HCT116 (cell line): ENCODE data around the gene MMP21. TPM values are rescaled to one million over a fixed set of nuclear protein-coding genes. Genes with fewer than 3 reads are reported as not detected.

ENCODE experiments used
- ATAC-seq: fragments of 200-7000 bp; cut with Tn5 transposase; 2 replicates; pipeline ENCODE4 v1.9.1; 2020; ENCODE audit warnings: mild to moderate bottlenecking, moderate library complexity
- BruUV-seq: library from RNA; stranded (reverse); fragments of 400-500 nt; replicated peaks from 2 replicates; lab custom pipeline; 2021; lab: Mats Ljungman, UMichigan
- CTCF ChIA-PET: fragments of 300-600 bp; sonication (Branson Sonifier 250); formaldehyde crosslinking; loops from one replicate; lab custom pipeline; 2021; ENCODE audit warnings: antibody characterized with exemption; lab: Charles Lee
- POLR2A ChIA-PET: fragments of 300-600, 350-600 bp; sonication (Branson Sonifier 250); formaldehyde crosslinking; loops from one replicate; lab custom pipeline; 2021; ENCODE audit warnings: antibody characterized with exemption; lab: Charles Lee
- RAD21 ChIA-PET, 2 experiments: fragments of 300-600 bp; sonication (Branson Sonifier 250); formaldehyde crosslinking; loops; one replicate each; lab custom pipeline; 2023; ENCODE audit warnings: low total read pairs in 2 of 2; ENCODE audit not compliant: uncharacterized antibody in 2 of 2, unreplicated experiment in 2 of 2, low non-redundant PET in 1 of 2; lab: Charles Lee
- DNase-seq: peaks from one replicate; pipeline ENCODE4 v3.0.0-alpha.2; 2010; ENCODE audit warnings: low read depth, low spot score
- H2AFZ ChIP-seq: fragments of 200-600 bp; shearing (Covaris generic), sonication (generic); 2 replicates; pipeline ENCODE4 v1.6.1; 2017; ENCODE audit warnings: low read depth, mixed run types, mixed read lengths, antibody characterized with exemption, low read length; ENCODE audit not compliant: poor library complexity, severe bottlenecking
- H3K27ac ChIP-seq: 2 replicates; pipeline ENCODE4 v1.5.1; 2012; ENCODE audit warnings: low read depth, low read length
- H3K27me3 ChIP-seq: fragments of 200-600 bp; sonication (generic); 2 replicates; pipeline ENCODE4 v1.6.1; 2016; ENCODE audit warnings: mixed run types, low read length, mixed read lengths; ENCODE audit not compliant: insufficient read depth
- H3K36me3 ChIP-seq, 2 experiments: fragments of 200-500 bp in 1 of 2; fragments of 200-600 bp in 1 of 2; sonication (Bioruptor generic) in 1 of 2; sonication (generic) in 1 of 2; 2 replicates each; pipeline versions ENCODE4 v1.5.1 to v1.6.1; 2014 to 2016; ENCODE audit warnings: low read length in 2 of 2, inconsistent platforms in 1 of 2, mixed read lengths in 1 of 2, mixed run types in 1 of 2; ENCODE audit not compliant: insufficient read depth in 2 of 2, control insufficient read depth in 1 of 2
- H3K4me1 ChIP-seq, 2 experiments: fragments of 200-600 bp in 1 of 2; sonication (generic) in 1 of 2; 2 replicates each; pipeline versions ENCODE4 v1.5.1 to v1.6.1; 2012 to 2017; ENCODE audit warnings: low read length in 2 of 2, inconsistent platforms in 1 of 2, mild to moderate bottlenecking in 1 of 2, mixed read lengths in 1 of 2, mixed run types in 1 of 2, moderate library complexity in 1 of 2; ENCODE audit not compliant: insufficient read depth in 2 of 2, control insufficient read depth in 1 of 2
- H3K4me2 ChIP-seq: fragments of 200-600 bp; sonication (generic); 2 replicates; pipeline ENCODE4 v1.6.1; 2017; ENCODE audit warnings: mixed run types, low read length, mixed read lengths
- H3K4me3 ChIP-seq, 2 experiments: fragments of 200-600 bp in 1 of 2; sonication (generic) in 1 of 2; replicated peaks in 1 of 2; 2 replicates each; pipeline ENCODE4 v1.5.1; 2011 to 2016; ENCODE audit warnings: low read length in 2 of 2, control low read depth in 1 of 2, low read depth in 1 of 2, mild to moderate bottlenecking in 1 of 2, mixed read lengths in 1 of 2, mixed run types in 1 of 2
- H3K79me2 ChIP-seq: fragments of 200-600 bp; sonication (generic); 2 replicates; pipeline ENCODE4 v1.6.1; 2017; ENCODE audit warnings: mild to moderate bottlenecking, mixed run types, low read length, moderate library complexity, mixed read lengths; ENCODE audit not compliant: insufficient read depth
- H3K9ac ChIP-seq: fragments of 200-600 bp; sonication (generic); 2 replicates; pipeline ENCODE4 v1.6.1; 2016; ENCODE audit warnings: low read length, mixed read lengths
- H3K9me2 ChIP-seq: fragments of 200-600 bp; sonication (generic), shearing (Covaris generic); 2 replicates; pipeline ENCODE4 v1.6.1; 2017; ENCODE audit warnings: mixed run types, mild to moderate bottlenecking, moderate library complexity; ENCODE audit not compliant: insufficient read depth
- H3K9me3 ChIP-seq, 2 experiments: fragments of 200-500 bp in 1 of 2; fragments of 200-600 bp in 1 of 2; sonication (Bioruptor generic) in 1 of 2; sonication (generic) in 1 of 2; 2 replicates each; pipeline ENCODE4 v1.6.1; 2014 to 2017; ENCODE audit warnings: low read length in 2 of 2, mixed read lengths in 2 of 2, inconsistent platforms in 1 of 2, low read depth in 1 of 2, mild to moderate bottlenecking in 1 of 2, mixed run types in 1 of 2, moderate library complexity in 1 of 2; ENCODE audit not compliant: control insufficient read depth in 1 of 2, insufficient read depth in 1 of 2
- H4K20me1 ChIP-seq: fragments of 200-600 bp; sonication (generic), shearing (Covaris generic); 2 replicates; pipeline ENCODE4 v1.6.1; 2017; ENCODE audit warnings: mixed run types, mild to moderate bottlenecking, moderate library complexity; ENCODE audit not compliant: insufficient read depth
- CBX3 ChIP-seq: IDR thresholded peaks from 2 replicates; pipeline ENCODE4 v1.6.1; 2012; ENCODE audit warnings: low read depth
- EGR1 ChIP-seq: IDR thresholded peaks from 2 replicates; pipeline ENCODE4 v1.6.1; 2012; ENCODE audit warnings: low read depth
- ELF1 ChIP-seq: IDR thresholded peaks from 2 replicates; pipeline ENCODE4 v1.6.1; 2012; ENCODE audit warnings: low read depth, borderline replicate concordance
- EZH2 ChIP-seq: fragments of 200-600 bp; sonication (generic); IDR thresholded peaks from 2 replicates; pipeline ENCODE4 v1.6.1; 2017; ENCODE audit warnings: antibody characterized with exemption, mixed run types
- FOSL1 ChIP-seq: IDR thresholded peaks from 2 replicates; pipeline ENCODE4 v1.6.1; 2012; ENCODE audit warnings: low read depth
- JUND ChIP-seq: IDR thresholded peaks from 2 replicates; pipeline ENCODE4 v1.6.1; 2012
- RAD21 ChIP-seq: IDR thresholded peaks from 2 replicates; pipeline ENCODE4 v1.6.1; 2012; ENCODE audit warnings: low read depth, mild to moderate bottlenecking
- REST ChIP-seq: IDR thresholded peaks from 2 replicates; pipeline ENCODE4 v1.6.1; 2012; ENCODE audit warnings: low read depth
- SIN3A ChIP-seq: IDR thresholded peaks from 2 replicates; pipeline ENCODE4 v1.6.1; 2012; ENCODE audit warnings: low read depth
- SP1 ChIP-seq: IDR thresholded peaks from 2 replicates; pipeline ENCODE4 v1.6.1; 2012; ENCODE audit warnings: low read depth
- SRF ChIP-seq: IDR thresholded peaks from 2 replicates; pipeline ENCODE4 v1.6.1; 2012; ENCODE audit warnings: low read depth
- TCF7L2 ChIP-seq: IDR thresholded peaks from 2 replicates; pipeline ENCODE4 v1.7.0; 2011; ENCODE audit warnings: borderline replicate concordance, inconsistent platforms; ENCODE audit not compliant: insufficient read depth, insufficient read length; ENCODE audit errors: extremely low read depth
- ZBTB33 ChIP-seq: IDR thresholded peaks from 2 replicates; pipeline ENCODE4 v1.6.1; 2011; ENCODE audit warnings: mild to moderate bottlenecking, low read length, moderate library complexity; ENCODE audit not compliant: insufficient replicate concordance; ENCODE audit errors: extremely low read depth
- ZNF274 ChIP-seq: fragments of 200-500 bp; sonication (Bioruptor generic); IDR thresholded peaks from 2 replicates; pipeline ENCODE4 v1.6.1; 2014; ENCODE audit warnings: mild to moderate bottlenecking, low read depth, low read length, inconsistent platforms
- intact Hi-C: fragments of 100-400 bp; cut with micrococcal nuclease; formaldehyde crosslinking; loops from 2 replicates; pipeline ENCODE4 v1.10.0; 2022
- total RNA-seq: library from RNA; stranded (reverse); gene quantifications from one replicate; pipeline ENCODE4 v1.2.1, GENCODE V29; 2021; ENCODE audit not compliant: unreplicated experiment

Gene MMP21
- total RNA-seq, 1 experiment from 2014 or later: not detected

GRCh38 chr10:125785791-125786190 lies 10.2 kb upstream of the MMP21 start:
- Histone ChIP-seq H3K9me3 (no peaks in the 10 kb centered on the region), H3K9me2 (no peaks in the 10 kb centered on the region), H3K4me2 (no peak overlapping the region), H3K36me3 (no peaks in the 10 kb centered on the region), H3K27ac (no peak overlapping the region), H4K20me1 (no peaks in the 10 kb centered on the region), H3K9ac (no peak overlapping the region), H3K79me2 (no peaks in the 10 kb centered on the region), H3K27me3 (no peaks in the 10 kb centered on the region), H3K4me3 (no peak overlapping the region), H3K4me1 (peaks cover 0 to 4% of the 10 kb centered on the region in 2 experiments; a peak in 1 of 4 replicates), H2AFZ (no peak overlapping the region)
- no peak for ATAC-seq
- no TSS peak for BruUV-seq
- intact Hi-C loops: no loop called here
- ChIA-PET CTCF (no interaction called here), POLR2A (interaction anchor here (1.0 kb wide), 1 partner anchor 11 kb away, joined by 4 read pairs; no protein-coding TSS in a partner anchor), RAD21 (no interaction called here)
- no peak for DNase-seq
- no peak for TF ChIP-seq FOSL1
- no peak for TF ChIP-seq JUND
- TF ChIP-seq ELF1: no peak
- TF ChIP-seq RAD21: no peak
- no peak for TF ChIP-seq SRF

- DNase-seq: no peak
- Histone ChIP-seq H3K27me3 (no peaks in the 10 kb centered on the region), H3K4me1 (peaks cover 0 to 4% of the 10 kb centered on the region in 2 experiments; a peak in 1 of 4 replicates), H3K27ac (no peak overlapping the region), H2AFZ (no peak overlapping the region), H3K9me2 (no peaks in the 10 kb centered on the region), H3K9me3 (no peaks in the 10 kb centered on the region), H3K79me2 (no peaks in the 10 kb centered on the region), H4K20me1 (no peaks in the 10 kb centered on the region), H3K4me2 (no peak overlapping the region), H3K9ac (no peak overlapping the region), H3K4me3 (no peak overlapping the region), H3K36me3 (no peaks in the 10 kb centered on the region)
- no peak for ATAC-seq
- ChIA-PET POLR2A (no interaction called here), RAD21 (no interaction called here), CTCF (no interaction called here)
- no TSS peak for BruUV-seq
- intact Hi-C loops: no loop called here
- no peak for TF ChIP-seq REST
- no peak for TF ChIP-seq EGR1
- TF ChIP-seq SRF: no peak
- TF ChIP-seq ELF1: no peak
- no peak for TF ChIP-seq SP1
- no peak for TF ChIP-seq ZBTB33
- TF ChIP-seq RAD21: no peak
- no peak for TF ChIP-seq JUND
- no peak for TF ChIP-seq ZNF274
- no peak for TF ChIP-seq CBX3
- no peak for TF ChIP-seq TCF7L2
- no peak for TF ChIP-seq EZH2
- no peak for TF ChIP-seq SIN3A
Observed at GRCh38 chr10:125783957-125784356, 8.3 kb upstream of the MMP21 start.
